ENCODE results near the gene MLKL.

GRCh38 chr16:74661064-74661463 is 39.6 kb downstream of the MLKL start:
- TF ChIP-seq YY1 (IDR thresholded peaks at IDR 0.05; ENCODE audit: insufficient read depth, insufficient read length) (no peak), ZNF274 (IDR thresholded peaks at IDR 0.05; ENCODE audit: low read depth, low read length) (no peak), SUZ12 (IDR thresholded peaks at IDR 0.05; ENCODE audit: extremely low read depth, insufficient read depth, insufficient read length) (no peak)
